GM13977 (cell line): ENCODE data around the gene TNXB.
"Not testable (repeated sequence)": the region's sequence is repeated elsewhere in the genome, so short reads cannot be mapped to it uniquely, and the experiment has no call there.

Experiments
- DNase-seq: peaks from one replicate; pipeline ENCODE4 v3.0.0; 2012; ENCODE audit warnings: low spot score
- CTCF ChIP-seq: IDR thresholded peaks from 2 replicates; pipeline ENCODE4 v1.5.1; 2012; ENCODE audit warnings: mild to moderate bottlenecking, control low read depth; ENCODE audit not compliant: insufficient read depth; ENCODE audit errors: extremely low read depth, missing control alignments
- in situ Hi-C: fragments of 300-500 bp; cut with MboI; formaldehyde crosslinking; loops from one replicate; pipeline ENCODE4 v1.12.0; 2022; ENCODE audit warnings: low sequenced_read_pairs, low pct_unique_long_range_greater_than_20kb, mixed read lengths, inconsistent platforms; ENCODE audit not compliant: unreplicated experiment

Gene TNXB

GRCh38 chr6:32070814-32071543, 38.2 kb downstream of the TNXB start:
- TF ChIP-seq CTCF, result no peak
- no peak for DNase-seq
- in situ Hi-C loops, result no loop called here

GRCh38 chr6:32069878-32070515, 39.1 kb downstream of the TNXB start:
- in situ Hi-C loops, result no loop called here
- no peak for DNase-seq
- TF ChIP-seq CTCF, result no peak

GRCh38 chr6:32069460-32069859, 39.7 kb downstream of the TNXB start:
- no peak for TF ChIP-seq CTCF
- in situ Hi-C loops, result no loop called here
- DNase-seq, result no peak

GRCh38 chr6:32068867-32069266, 40.3 kb downstream of the TNXB start:
- in situ Hi-C loops, result no loop called here
- TF ChIP-seq CTCF, result no peak
- no peak for DNase-seq

GRCh38 chr6:32068315-32068714, 40.8 kb downstream of the TNXB start:
- DNase-seq, in situ Hi-C loops: not testable (repeated sequence)

- in situ Hi-C loops, DNase-seq: not testable (repeated sequence)
Measured at GRCh38 chr6:32067521-32067920, 41.6 kb downstream of the TNXB start.

GRCh38 chr6:32064706-32065105, 44.4 kb downstream of the TNXB start:
- TF ChIP-seq CTCF, result no peak
- in situ Hi-C loops, result no loop called here
- DNase-seq, result no peak
